A549 (cell line): ENCODE measurements around the gene LRG1. TPM values are rescaled to one million over a fixed set of nuclear protein-coding genes. Genes with fewer than 3 reads are reported as not detected.
A peak's percentile ranks its signal among the peaks of the same experiment; 100 is the strongest.

ENCODE experiments used
- ATAC-seq, 2 experiments: fragments of 200-7000 bp in 1 of 2; fragments of >200 bp in 1 of 2; cut with Nextera tagmentation in 1 of 2; cut with Tn5 transposase in 1 of 2; 3 replicates each; pipeline versions ENCODE4 v1.8.0 to v1.9.1; 2018 to 2020; ENCODE audit warnings: mild to moderate bottlenecking in 1 of 2, moderate library complexity in 1 of 2
- CTCF ChIA-PET: fragments of 300-600 bp; sonication (Branson Sonifier 250); formaldehyde crosslinking; extraction: SDS; loops from one replicate; lab custom pipeline; 2021; ENCODE audit warnings: antibody characterized with exemption, inconsistent platforms; lab: Yijun Ruan, JAX
- POLR2A ChIA-PET: fragments of 350-600 bp; formaldehyde crosslinking; extraction: SDS; loops from one replicate; lab custom pipeline; 2021; ENCODE audit warnings: antibody characterized with exemption, inconsistent platforms; lab: Yijun Ruan, JAX
- DNase-seq, 2 experiments: peaks; one replicate each; pipeline versions ENCODE4 v3.0.0 to v3.0.0-alpha.2; 2011 to 2016; ENCODE audit warnings: low read depth in 1 of 2, low spot score in 1 of 2
- FAIRE-seq: peaks from 2 replicates; lab custom pipeline; 2011; peaks lifted over from hg19 to GRCh38; lab: Jason Lieb, UNC
- H3K27ac ChIP-seq, 2 experiments: fragments of >200 bp; sonication (Bioruptor Twin); formaldehyde crosslinking; 3 replicates each; pipeline ENCODE4 v1.5.1; 2016 to 2017
- H3K4me1 ChIP-seq: fragments of >200 bp; sonication (Bioruptor Twin); formaldehyde crosslinking; 3 replicates; pipeline ENCODE4 v1.6.1; 2016
- H3K4me2 ChIP-seq: fragments of >200 bp; sonication (Bioruptor Twin); formaldehyde crosslinking; 3 replicates; pipeline ENCODE4 v1.6.1; 2016
- H3K4me3 ChIP-seq: fragments of >200 bp; sonication (Bioruptor Twin); formaldehyde crosslinking; 3 replicates; pipeline ENCODE4 v1.5.1; 2016
- H3K9me3 ChIP-seq: fragments of >200 bp; sonication (Bioruptor Twin); formaldehyde crosslinking; 3 replicates; pipeline ENCODE4 v1.6.1; 2016
- BCL3 ChIP-seq: fragments of >200 bp; sonication (Bioruptor Twin); formaldehyde crosslinking; IDR thresholded peaks from 3 replicates; pipeline ENCODE4 v1.6.1; 2016
- CHD2 ChIP-seq: fragments of 150-350 bp; IDR thresholded peaks from 2 replicates; pipeline ENCODE4 v1.6.1; 2014; ENCODE audit warnings: low read length; ENCODE audit not compliant: partially characterized antibody
- CHD4 ChIP-seq: fragments of 200-600 bp; sonication (generic); IDR thresholded peaks from 2 replicates; pipeline ENCODE4 v1.6.1; 2016; ENCODE audit warnings: antibody characterized with exemption, mild to moderate bottlenecking, borderline replicate concordance
- CTCF ChIP-seq: fragments of >200 bp; sonication (Bioruptor Twin); formaldehyde crosslinking; IDR thresholded peaks from 3 replicates; pipeline ENCODE4 v1.5.1; 2016
- ELK1 ChIP-seq: fragments of 150-350 bp; IDR thresholded peaks from 2 replicates; pipeline ENCODE4 v1.6.1; 2014; ENCODE audit warnings: low read depth, mild to moderate bottlenecking, low read length
- EP300 ChIP-seq, 2 experiments: fragments of >200 bp; sonication (Bioruptor Twin); formaldehyde crosslinking; IDR thresholded peaks; 2 replicates in 1 of 2; 3 replicates in 1 of 2; pipeline ENCODE4 v1.6.1; 2016 to 2017
- ESRRA ChIP-seq: fragments of 150-350 bp; IDR thresholded peaks from 2 replicates; pipeline ENCODE4 v1.6.1; 2014; ENCODE audit warnings: mild to moderate bottlenecking, low read length, borderline replicate concordance
- FOSL2 ChIP-seq, 2 experiments: fragments of 450-650 bp in 1 of 2; fragments of >200 bp in 1 of 2; sonication (Bioruptor Twin) in 1 of 2; formaldehyde crosslinking; IDR thresholded peaks; 2 replicates each; pipeline versions ENCODE4 v1.5.0 to v1.6.1; 2016 to 2020; ENCODE audit warnings: mild to moderate bottlenecking in 1 of 2, moderate library complexity in 1 of 2
- GATA3 ChIP-seq: IDR thresholded peaks from 2 replicates; pipeline ENCODE4 v1.6.1; 2012; ENCODE audit warnings: borderline replicate concordance
- HDAC2 ChIP-seq: fragments of 200-600 bp; sonication (generic); IDR thresholded peaks from 2 replicates; pipeline ENCODE4 v1.6.1; 2016
- HOXB5 ChIP-seq: fragments of 250-450 bp; sonication (Bioruptor Pico); IDR thresholded peaks from 2 replicates; pipeline ENCODE4 v1.5.0; 2020; ENCODE audit warnings: mild to moderate bottlenecking, moderate library complexity
- JUN ChIP-seq, 2 experiments: fragments of >200 bp; sonication (Bioruptor Twin); formaldehyde crosslinking; IDR thresholded peaks; 2 replicates in 1 of 2; 3 replicates in 1 of 2; pipeline ENCODE4 v1.6.1; 2016 to 2017
- KDM1A ChIP-seq: fragments of 200-600 bp; sonication (generic); IDR thresholded peaks from 2 replicates; pipeline ENCODE4 v1.6.1; 2016; ENCODE audit warnings: low read depth, mild to moderate bottlenecking
- MYC ChIP-seq: IDR thresholded peaks from 2 replicates; pipeline ENCODE4 v1.6.1; 2012; ENCODE audit warnings: mild to moderate bottlenecking, inconsistent platforms, low read length, improper control_type of control experiment, borderline replicate concordance
- NPAS2 ChIP-seq: fragments of 250-450 bp; sonication (Bioruptor Pico); IDR thresholded peaks from 2 replicates; pipeline ENCODE4 v1.8.0; 2022; ENCODE audit warnings: mild to moderate bottlenecking, moderate library complexity, borderline replicate concordance
- PBX3 ChIP-seq: IDR thresholded peaks from 2 replicates; pipeline ENCODE4 v1.6.1; 2012
- POLR2A ChIP-seq: IDR thresholded peaks from 2 replicates; pipeline ENCODE4 v1.6.1; 2012; ENCODE audit warnings: mild to moderate bottlenecking, low read length
- POLR2AphosphoS2 ChIP-seq: conservative IDR thresholded peaks from 2 replicates; pipeline ENCODE4 v1.6.1; 2012; ENCODE audit warnings: low read length, improper control_type of control experiment, inconsistent platforms
- RAD21 ChIP-seq, 2 experiments: fragments of >200 bp in 1 of 2; sonication (Bioruptor Twin) in 1 of 2; formaldehyde crosslinking in 1 of 2; IDR thresholded peaks in 1 of 2; conservative IDR thresholded peaks in 1 of 2; 2 replicates in 1 of 2; 3 replicates in 1 of 2; pipeline ENCODE4 v1.6.1; 2012 to 2018; ENCODE audit warnings: inconsistent platforms in 1 of 2
- SMC3 ChIP-seq: fragments of >200 bp; sonication (Bioruptor Twin); formaldehyde crosslinking; IDR thresholded peaks from 3 replicates; pipeline ENCODE4 v1.6.1; 2018; ENCODE audit warnings: inconsistent platforms
- SREBF2 ChIP-seq: fragments of 450-650 bp; IDR thresholded peaks from 2 replicates; pipeline ENCODE4 v1.6.1; 2014; ENCODE audit warnings: mild to moderate bottlenecking, moderate library complexity
- TFCP2L1 ChIP-seq: fragments of 250-450 bp; sonication (Bioruptor Pico); IDR thresholded peaks from 2 replicates; pipeline ENCODE4 v1.5.0; 2021; ENCODE audit warnings: mild to moderate bottlenecking
- ZC3H11A ChIP-seq: fragments of 450-650 bp; IDR thresholded peaks from 2 replicates; pipeline ENCODE4 v1.6.1; 2014; ENCODE audit warnings: antibody characterized with exemption, mild to moderate bottlenecking
- ZFP36 ChIP-seq: fragments of 450-650 bp; IDR thresholded peaks from 2 replicates; pipeline ENCODE4 v1.6.1; 2014; ENCODE audit warnings: borderline replicate concordance; ENCODE audit not compliant: partially characterized antibody
- WGBS: methylation state at CpG from one replicate; pipeline ENCODE4 v1.1.6; 2017; ENCODE audit errors: missing lambda C conversion rate; 5-methylcytosine and 5-hydroxymethylcytosine counted together
- polyA plus RNA-seq, 4 experiments: library from polyadenylated mRNA; depleted of rRNA in 3 of 4; stranded (reverse); fragments of >200 nt; fragmentation: RNase III in 1 of 4; extraction: RNeasy Plus Mini Kit Qiagen cat#74134 plus additional on column Dnase treatment in 1 of 4; gene quantifications; 2 replicates in 3 of 4; 3 replicates in 1 of 4; pipeline ENCODE4 v1.2.3, GENCODE V29; 2011 to 2017

Gene LRG1
- polyA plus RNA-seq, 2 of the 4 experiments (the other 2 are of a cell fraction), result 0.18 TPM; not detected in 1

GRCh38 chr19:4567584-4568071 is 27.8 kb upstream of the LRG1 start:
- POLR2A ChIA-PET, result interaction anchor here (0.9 kb wide), 1 partner anchor 9 kb away, joined by 4 read pairs; the partner anchor contains the start of gene SEMA6B
- peak; percentile 94 for TF ChIP-seq ZFP36
- TF ChIP-seq FOSL2 (IDR thresholded peaks at IDR 0.05), result no peak
- TF ChIP-seq FOSL2 (CRISPR knock-in tag; IDR thresholded peaks at IDR 0.05), result peak; percentile 72
- TF ChIP-seq CTCF, result peak; percentile 58
- no peak for TF ChIP-seq SREBF2
- TF ChIP-seq POLR2A, result no peak
- TF ChIP-seq JUN (IDR thresholded peaks at IDR 0.05), result no peak
- TF ChIP-seq ESRRA, result no peak
- no peak for TF ChIP-seq NPAS2 (CRISPR knock-in tag)
- no peak for TF ChIP-seq TFCP2L1 (CRISPR knock-in tag)
- TF ChIP-seq EP300 (IDR thresholded peaks at IDR 0.05), result no peak
- TF ChIP-seq HDAC2, result no peak
- no peak for TF ChIP-seq POLR2AphosphoS2
- TF ChIP-seq KDM1A, result peak; percentile 87; the same call in 1 of the 2 replicates
- TF ChIP-seq GATA3, result no peak
- TF ChIP-seq PBX3, result no peak
- TF ChIP-seq CHD2, result no peak
- TF ChIP-seq ZC3H11A, result no peak
- no peak for TF ChIP-seq HOXB5
- TF ChIP-seq ELK1, result no peak
- peak; percentile 53; the same call in 2 of the 3 replicates for TF ChIP-seq SMC3
- TF ChIP-seq RAD21 (conservative IDR thresholded peaks at IDR 0.05 in 1 of 2, IDR thresholded peaks at IDR 0.05 in 1 of 2), result peak; percentile 27 to 48; a peak in 4 of 5 replicates
- TF ChIP-seq BCL3, result no peak
- TF ChIP-seq MYC, result no peak
- peak; percentile 82; the same call in 1 of the 2 replicates for TF ChIP-seq CHD4
- peak in 1 of 2 experiments; percentile 80 for DNase-seq

More at GRCh38 chr19:4567584-4568071, 27.8 kb upstream of the LRG1 start:
- Histone ChIP-seq H3K27ac (peak overlapping the region in 1 of 2 experiments; percentile 58; a peak in 2 of 6 replicates), H3K9me3 (no peaks in the 10 kb centered on the region), H3K4me3 (no peak overlapping the region), H3K4me2 (no peak overlapping the region), H3K4me1 (peaks cover 8% of the 10 kb centered on the region; the same call in 2 of the 3 replicates)
- peak; percentile 85 to 91 for ATAC-seq
- no peak for FAIRE-seq
- CTCF ChIA-PET, result interaction anchor here (0.7 to 11.8 kb wide), 20 partner anchors 9 to 92 kb away, joined by 3 to 118 read pairs (median 6); partner anchors contain the start of gene SEMA6B
- WGBS, result 39% methylated on average over 6 of the region's 14 CpGs
